ENCODE results near the gene FXYD3. TPM values are rescaled to one million over a fixed set of nuclear protein-coding genes. Genes with fewer than 3 reads are reported as not detected.

FXYD3 gene
- total RNA-seq, 6 experiments from 2014 or later = not detected

DNA sequence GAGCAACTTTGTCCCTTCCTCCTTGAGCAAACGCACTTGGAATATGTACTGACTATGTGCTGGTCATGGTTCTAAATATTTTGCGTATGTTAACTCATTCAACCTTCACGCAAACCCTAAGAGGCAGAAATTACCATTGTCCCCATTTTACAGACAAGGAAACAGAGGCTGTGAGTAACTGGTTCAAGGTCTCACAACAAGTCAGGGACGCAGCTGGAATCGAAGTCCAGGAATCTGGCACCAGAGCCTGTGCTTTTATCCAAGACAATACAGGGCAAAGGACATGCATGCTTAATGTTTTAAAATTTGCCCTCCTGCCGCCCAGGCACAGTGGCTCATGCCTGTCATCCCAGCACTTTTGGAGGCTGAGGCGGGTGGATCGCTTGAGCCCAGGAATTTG is 44.0 kb downstream of the FXYD3 start:
- Mint-ChIP-seq H3K4me3 (no peak overlapping the region), H3K4me1 (ENCODE audit: low read depth) (peaks cover 35% of the 10 kb centered on the region)
- DNase-seq = no peak

GRCh38 chr19:35160629-35161433 is 45.2 kb downstream of the FXYD3 start:
- peaks cover 92% of the 10 kb centered on the region for H3K36me3 Mint-ChIP-seq (ENCODE audit: low read depth)
- H3K27me3 Mint-ChIP-seq (ENCODE audit: insufficient read depth) = no peaks in the 10 kb centered on the region
- no peak for DNase-seq
- TF ChIP-seq, protein P1, sequence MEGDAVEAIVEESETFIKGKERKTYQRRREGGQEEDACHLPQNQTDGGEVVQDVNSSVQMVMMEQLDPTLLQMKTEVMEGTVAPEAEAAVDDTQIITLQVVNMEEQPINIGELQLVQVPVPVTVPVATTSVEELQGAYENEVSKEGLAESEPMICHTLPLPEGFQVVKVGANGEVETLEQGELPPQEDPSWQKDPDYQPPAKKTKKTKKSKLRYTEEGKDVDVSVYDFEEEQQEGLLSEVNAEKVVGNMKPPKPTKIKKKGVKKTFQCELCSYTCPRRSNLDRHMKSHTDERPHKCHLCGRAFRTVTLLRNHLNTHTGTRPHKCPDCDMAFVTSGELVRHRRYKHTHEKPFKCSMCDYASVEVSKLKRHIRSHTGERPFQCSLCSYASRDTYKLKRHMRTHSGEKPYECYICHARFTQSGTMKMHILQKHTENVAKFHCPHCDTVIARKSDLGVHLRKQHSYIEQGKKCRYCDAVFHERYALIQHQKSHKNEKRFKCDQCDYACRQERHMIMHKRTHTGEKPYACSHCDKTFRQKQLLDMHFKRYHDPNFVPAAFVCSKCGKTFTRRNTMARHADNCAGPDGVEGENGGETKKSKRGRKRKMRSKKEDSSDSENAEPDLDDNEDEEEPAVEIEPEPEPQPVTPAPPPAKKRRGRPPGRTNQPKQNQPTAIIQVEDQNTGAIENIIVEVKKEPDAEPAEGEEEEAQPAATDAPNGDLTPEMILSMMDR (IDR thresholded peaks at IDR 0.05) = no peak
- H3K4me3 Mint-ChIP-seq = no peak overlapping the region
- peaks cover 43% of the 10 kb centered on the region for H3K9me3 Mint-ChIP-seq
- no peak overlapping the region for H3K27ac Mint-ChIP-seq
- peaks cover 32% of the 10 kb centered on the region for H3K4me1 Mint-ChIP-seq (ENCODE audit: low read depth)

More for the DNA sequence above, 44.0 kb downstream of the FXYD3 start:
- H3K27me3 Mint-ChIP-seq (ENCODE audit: insufficient read depth) = no peaks in the 10 kb centered on the region
- peaks cover 33% of the 10 kb centered on the region for H3K9me3 Mint-ChIP-seq
- H3K36me3 Mint-ChIP-seq (ENCODE audit: low read depth) = peaks cover 82% of the 10 kb centered on the region
- TF ChIP-seq, protein P1 (IDR thresholded peaks at IDR 0.05) = no peak
- H3K27ac Mint-ChIP-seq = no peak overlapping the region

DNA sequence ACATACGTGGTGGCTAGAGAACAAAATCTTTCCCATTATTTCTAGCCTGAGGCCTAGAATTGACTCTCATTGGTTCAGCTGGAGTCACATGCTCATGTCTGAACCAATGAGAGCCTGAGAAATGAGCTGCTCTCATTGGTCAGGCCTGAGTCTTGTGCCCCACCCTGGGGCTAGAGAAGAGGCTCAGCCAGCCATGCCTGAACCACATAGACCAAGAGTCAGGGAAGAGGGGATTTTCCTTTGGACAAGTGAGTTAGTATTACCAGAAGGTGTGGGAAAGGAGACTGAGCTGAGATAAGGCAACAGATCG is 45.8 kb downstream of the FXYD3 start:
- H3K4me1 Mint-ChIP-seq (ENCODE audit: low read depth) = peaks cover 27% of the 10 kb centered on the region
- TF ChIP-seq, protein P1 (IDR thresholded peaks at IDR 0.05) = no peak
- H3K4me3 Mint-ChIP-seq = no peak overlapping the region
- H3K9me3 Mint-ChIP-seq = peaks cover 49% of the 10 kb centered on the region
- no peaks in the 10 kb centered on the region for H3K27me3 Mint-ChIP-seq (ENCODE audit: insufficient read depth)
- peaks cover 92% of the 10 kb centered on the region for H3K36me3 Mint-ChIP-seq (ENCODE audit: low read depth)
- H3K27ac Mint-ChIP-seq = no peak overlapping the region; the same call in 1 of the 2 replicates
- DNase-seq = no peak

GRCh38 chr19:35162471-35163326 is 47.1 kb downstream of the FXYD3 start:
- Mint-ChIP-seq H3K4me1 (ENCODE audit: low read depth) (peaks cover 36% of the 10 kb centered on the region), H3K4me3 (no peak overlapping the region), H3K36me3 (ENCODE audit: low read depth) (peaks cover 94% of the 10 kb centered on the region), H3K9me3 (peaks cover 56% of the 10 kb centered on the region), H3K27ac (peak overlapping the region; percentile 30; the same call in 1 of the 2 replicates), H3K27me3 (ENCODE audit: insufficient read depth) (no peaks in the 10 kb centered on the region)
- TF ChIP-seq, protein P1 (IDR thresholded peaks at IDR 0.05) = no peak
- DNase-seq = peak; percentile 75

DNA sequence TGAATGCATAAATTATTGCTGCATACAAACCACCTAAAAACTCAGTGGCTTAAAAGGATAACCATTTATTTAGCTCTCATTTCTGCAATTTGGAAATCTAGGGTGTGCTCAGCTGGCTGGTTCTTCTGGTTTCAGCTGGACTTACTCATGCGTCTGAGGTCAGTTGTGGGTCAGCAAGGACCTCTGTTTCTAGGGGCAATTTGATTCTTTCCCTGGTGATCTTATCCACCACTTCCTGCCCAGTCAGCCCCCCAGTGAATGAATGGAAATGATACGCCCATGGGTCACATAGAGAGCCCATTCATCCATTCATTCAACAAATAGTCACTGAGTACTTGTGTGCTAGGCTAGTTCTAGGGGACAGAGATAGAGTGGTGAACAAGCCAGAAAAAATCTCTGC is 48.8 kb downstream of the FXYD3 start:
- no peak overlapping the region for H3K27ac Mint-ChIP-seq
- H3K27me3 Mint-ChIP-seq (ENCODE audit: insufficient read depth) = no peaks in the 10 kb centered on the region; the same call in 1 of the 2 replicates
- H3K9me3 Mint-ChIP-seq = peaks cover 56% of the 10 kb centered on the region
- H3K4me1 Mint-ChIP-seq (ENCODE audit: low read depth) = peaks cover 52% of the 10 kb centered on the region
- peaks cover 89% of the 10 kb centered on the region for H3K36me3 Mint-ChIP-seq (ENCODE audit: low read depth)
- DNase-seq = no peak
- TF ChIP-seq, protein P1 (IDR thresholded peaks at IDR 0.05) = no peak
- H3K4me3 Mint-ChIP-seq = no peak overlapping the region

Data from HFFc6 (cell line).